Measurements from ENCODE around the gene HAUS2. TPM values are rescaled to one million over a fixed set of nuclear protein-coding genes. Genes with fewer than 3 reads are reported as not detected.

HAUS2 gene
- total and polyA plus RNA-seq, 10 of the 15 experiments (the other 5 are each of a cell fraction or from before 2014, with no cell fraction given), result 28.7 to 59.3 (median 40.6) TPM

DNA sequence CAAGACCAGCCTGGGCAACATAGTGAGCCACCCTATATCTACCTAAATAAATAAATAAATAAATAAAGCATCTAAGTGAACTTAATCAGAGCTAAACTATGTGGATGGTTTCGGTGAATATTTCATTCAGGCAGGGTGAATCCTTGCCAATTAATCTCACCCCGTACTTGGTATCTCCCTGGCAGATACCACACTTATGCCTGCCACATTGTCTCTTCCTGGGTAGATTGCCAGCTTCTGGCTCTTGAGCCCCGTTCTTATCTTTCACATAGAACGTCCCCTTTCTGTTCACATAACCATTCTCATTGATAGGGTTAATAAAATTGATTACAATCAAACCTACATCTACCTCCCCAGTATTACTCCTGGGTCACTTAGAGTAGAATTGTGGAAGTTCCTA is 46.2 kb upstream of the HAUS2 start:
- 98% methylated on average over 4 of the region's 4 CpGs for WGBS (ENCODE audit: insufficient coverage, insufficient replicate concordance, low lambda C conversion rate, missing lambda C conversion rate)
- RAD21 ChIA-PET (ENCODE audit: unreplicated experiment), result interaction anchor here (0.7 to 1.5 kb wide), 4 partner anchors 12 to 73 kb away, joined by 3 to 5 read pairs (median 4); partner anchors contain the start of genes STARD9 and ZNF106
- Histone ChIP-seq H3K36me3 (ENCODE audit: control insufficient read depth in 2 of 2, insufficient read depth in 2 of 2, low read length in 1 of 2) (peaks cover 0 to 3% of the 10 kb centered on the region in 2 experiments; a peak in 1 of 4 replicates), H3K4me3 (no peak overlapping the region), H3K4me2 (ENCODE audit: control insufficient read depth, insufficient read depth) (peak overlapping the region; percentile 62), H2AFZ (ENCODE audit: control insufficient read depth, low read depth, low read length) (no peak overlapping the region), H3K4me1 (ENCODE audit: control insufficient read depth, insufficient read depth, low read length) (peaks cover 68% of the 10 kb centered on the region), H3K27ac (ENCODE audit: control insufficient read depth, insufficient read depth) (peak overlapping the region; percentile 81), H3K79me2 (ENCODE audit: control insufficient read depth, insufficient read depth, low read length) (peaks cover 72% of the 10 kb centered on the region), H3K9me3 (replicated peaks; ENCODE audit: control insufficient read depth, insufficient read depth, low read length) (no peaks in the 10 kb centered on the region; the same call in 2 of the 3 replicates), H3K27me3 (replicated peaks in 1 of 2; ENCODE audit: control insufficient read depth in 2 of 2, insufficient read depth in 2 of 2, low read length in 1 of 2) (no peaks in the 10 kb centered on the region), H4K20me1 (ENCODE audit: control insufficient read depth, insufficient read depth) (no peaks in the 10 kb centered on the region), H3K9ac (ENCODE audit: control insufficient read depth, insufficient read depth, low read length) (no peak overlapping the region)
- no peak for DNase-seq (ENCODE audit: low read depth, low spot score)
- no TSS peak for BruUV-seq (replicated peaks)
- POLR2A ChIA-PET, result interaction anchor here (0.7 to 3.7 kb wide), 3 partner anchors 7 to 367 kb away, joined by 6 to 37 read pairs (median 6); partner anchors contain the start of gene SNAP23
- TF ChIP-seq NRF1 (conservative IDR thresholded peaks at IDR 0.05; ENCODE audit: low read depth, low read length) (no peak), MTA3 (IDR thresholded peaks at IDR 0.05; ENCODE audit: borderline replicate concordance, low read length) (no peak), RFX5 (IDR thresholded peaks at IDR 0.05; ENCODE audit: low read depth, low read length) (no peak), KAT2A (conservative IDR thresholded peaks at IDR 0.05; ENCODE audit: control insufficient read depth, low read depth, low read length) (no peak), CREM (IDR thresholded peaks at IDR 0.05; ENCODE audit: low read depth) (no peak), HDGF (IDR thresholded peaks at IDR 0.05) (no peak), SMC3 (IDR thresholded peaks at IDR 0.05; ENCODE audit: borderline replicate concordance, low read length) (no peak), NFXL1 (IDR thresholded peaks at IDR 0.05; ENCODE audit: borderline replicate concordance) (no peak), CHD2 (IDR thresholded peaks at IDR 0.05; ENCODE audit: borderline replicate concordance, low read depth, low read length) (no peak), CEBPB (IDR thresholded peaks at IDR 0.05; ENCODE audit: borderline replicate concordance in 1 of 2, low read depth in 2 of 2, low read length in 2 of 2) (no peak)
- CTCF ChIA-PET, result no interaction called here
- intact Hi-C loops (cut with micrococcal nuclease; ENCODE audit: unreplicated experiment), result no loop called here
- ATAC-seq, result no peak
- FAIRE-seq, result no peak
- SMC1A ChIA-PET (ENCODE audit: uncharacterized antibody, unreplicated experiment), result interaction anchor here (0.7 to 2.5 kb wide), 7 partner anchors 8 to 232 kb away, joined by 3 to 14 read pairs (median 4); partner anchors contain the start of genes HAUS2, LRRC57 and ZNF106
- in situ Hi-C loops (cut with MboI), result no loop called here
